ENCODE data around the gene CDH16.

DNA sequence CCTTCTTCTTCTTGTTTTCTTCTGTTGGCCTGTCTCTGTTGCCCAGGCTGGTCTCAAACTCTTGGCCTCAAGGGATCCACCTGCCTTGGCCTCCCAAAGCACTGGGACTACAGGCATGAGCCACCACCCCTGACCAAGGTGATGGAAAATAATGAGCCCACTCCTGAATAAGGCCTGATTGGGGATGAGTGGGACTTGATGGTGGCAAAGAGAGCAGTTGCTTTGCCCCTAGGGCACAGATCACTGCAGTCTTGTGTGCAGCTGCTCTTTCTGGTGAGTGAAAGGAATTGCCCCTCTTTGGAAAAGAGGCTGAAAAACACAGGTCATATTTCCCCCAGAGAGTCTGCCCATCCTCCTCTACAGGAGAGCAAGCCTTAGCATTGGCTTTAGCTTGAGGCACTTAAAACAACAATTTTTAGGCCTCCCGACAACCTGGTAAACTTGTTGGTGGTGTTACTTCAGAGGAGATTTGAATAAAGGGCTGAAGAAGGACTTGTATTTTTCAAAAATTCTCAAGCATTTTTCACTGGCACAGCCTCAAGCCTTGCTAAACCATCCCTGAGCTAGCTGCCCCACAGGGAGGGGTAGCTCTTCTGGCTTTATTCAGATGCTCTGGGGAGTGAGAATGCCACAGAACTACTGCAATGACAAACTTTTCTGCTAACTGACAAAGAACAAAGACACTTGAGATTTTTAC lies 44.5 kb downstream of the CDH16 start:
- TF ChIP-seq, protein P1, sequence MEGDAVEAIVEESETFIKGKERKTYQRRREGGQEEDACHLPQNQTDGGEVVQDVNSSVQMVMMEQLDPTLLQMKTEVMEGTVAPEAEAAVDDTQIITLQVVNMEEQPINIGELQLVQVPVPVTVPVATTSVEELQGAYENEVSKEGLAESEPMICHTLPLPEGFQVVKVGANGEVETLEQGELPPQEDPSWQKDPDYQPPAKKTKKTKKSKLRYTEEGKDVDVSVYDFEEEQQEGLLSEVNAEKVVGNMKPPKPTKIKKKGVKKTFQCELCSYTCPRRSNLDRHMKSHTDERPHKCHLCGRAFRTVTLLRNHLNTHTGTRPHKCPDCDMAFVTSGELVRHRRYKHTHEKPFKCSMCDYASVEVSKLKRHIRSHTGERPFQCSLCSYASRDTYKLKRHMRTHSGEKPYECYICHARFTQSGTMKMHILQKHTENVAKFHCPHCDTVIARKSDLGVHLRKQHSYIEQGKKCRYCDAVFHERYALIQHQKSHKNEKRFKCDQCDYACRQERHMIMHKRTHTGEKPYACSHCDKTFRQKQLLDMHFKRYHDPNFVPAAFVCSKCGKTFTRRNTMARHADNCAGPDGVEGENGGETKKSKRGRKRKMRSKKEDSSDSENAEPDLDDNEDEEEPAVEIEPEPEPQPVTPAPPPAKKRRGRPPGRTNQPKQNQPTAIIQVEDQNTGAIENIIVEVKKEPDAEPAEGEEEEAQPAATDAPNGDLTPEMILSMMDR (IDR thresholded peaks at IDR 0.05) = no peak
- no peak for TF ChIP-seq POLR2A (IDR thresholded peaks at IDR 0.05)
